ENCODE data around the gene ADGB.

The ADGB gene

DNA sequence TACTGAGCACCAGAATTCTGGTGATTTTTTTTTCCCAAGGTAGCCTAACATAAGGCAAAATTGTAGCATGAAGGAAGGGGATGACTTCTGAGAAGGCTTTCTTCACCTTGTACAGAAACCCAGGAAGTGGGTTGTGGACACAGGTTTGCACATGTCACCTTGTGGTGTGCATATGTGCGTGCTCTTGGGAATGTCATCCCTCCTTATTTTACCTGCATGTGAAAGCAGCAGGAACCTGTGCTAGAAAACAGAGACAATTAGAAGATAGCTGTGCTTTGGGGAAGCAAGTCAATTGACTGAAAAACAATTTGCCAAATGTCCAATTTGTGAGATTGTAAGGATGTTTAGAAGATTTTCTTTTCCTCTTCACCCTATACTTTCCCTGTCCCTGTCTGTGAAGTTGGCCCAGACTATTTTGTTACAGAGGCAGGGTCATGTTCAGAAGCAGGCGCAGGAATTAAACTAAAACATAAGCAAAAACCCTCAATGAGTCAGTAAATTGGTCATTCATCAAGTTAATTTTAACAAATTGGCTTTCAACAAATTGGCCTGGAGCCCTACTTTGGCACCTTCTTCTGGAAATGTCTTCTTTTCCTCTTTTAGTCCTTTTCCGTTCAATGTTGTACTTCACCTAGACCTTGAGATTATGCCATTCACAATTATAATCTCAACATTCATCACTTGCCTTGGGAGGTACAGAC, 261.2 kb downstream of the ADGB start:
- H3K9me3 Mint-ChIP-seq = peaks cover 3% of the 10 kb centered on the region
- peaks cover 5% of the 10 kb centered on the region for H3K27me3 Mint-ChIP-seq (ENCODE audit: low read depth, poor library complexity)
- peaks cover 45% of the 10 kb centered on the region for H3K4me1 Mint-ChIP-seq
- no peak overlapping the region for H3K4me3 Mint-ChIP-seq
- no peak for DNase-seq
- H3K36me3 Mint-ChIP-seq (ENCODE audit: low read depth) = no peaks in the 10 kb centered on the region
- TF ChIP-seq, protein P1, sequence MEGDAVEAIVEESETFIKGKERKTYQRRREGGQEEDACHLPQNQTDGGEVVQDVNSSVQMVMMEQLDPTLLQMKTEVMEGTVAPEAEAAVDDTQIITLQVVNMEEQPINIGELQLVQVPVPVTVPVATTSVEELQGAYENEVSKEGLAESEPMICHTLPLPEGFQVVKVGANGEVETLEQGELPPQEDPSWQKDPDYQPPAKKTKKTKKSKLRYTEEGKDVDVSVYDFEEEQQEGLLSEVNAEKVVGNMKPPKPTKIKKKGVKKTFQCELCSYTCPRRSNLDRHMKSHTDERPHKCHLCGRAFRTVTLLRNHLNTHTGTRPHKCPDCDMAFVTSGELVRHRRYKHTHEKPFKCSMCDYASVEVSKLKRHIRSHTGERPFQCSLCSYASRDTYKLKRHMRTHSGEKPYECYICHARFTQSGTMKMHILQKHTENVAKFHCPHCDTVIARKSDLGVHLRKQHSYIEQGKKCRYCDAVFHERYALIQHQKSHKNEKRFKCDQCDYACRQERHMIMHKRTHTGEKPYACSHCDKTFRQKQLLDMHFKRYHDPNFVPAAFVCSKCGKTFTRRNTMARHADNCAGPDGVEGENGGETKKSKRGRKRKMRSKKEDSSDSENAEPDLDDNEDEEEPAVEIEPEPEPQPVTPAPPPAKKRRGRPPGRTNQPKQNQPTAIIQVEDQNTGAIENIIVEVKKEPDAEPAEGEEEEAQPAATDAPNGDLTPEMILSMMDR (IDR thresholded peaks at IDR 0.05) = no peak
- H3K27ac Mint-ChIP-seq = no peak overlapping the region

DNA sequence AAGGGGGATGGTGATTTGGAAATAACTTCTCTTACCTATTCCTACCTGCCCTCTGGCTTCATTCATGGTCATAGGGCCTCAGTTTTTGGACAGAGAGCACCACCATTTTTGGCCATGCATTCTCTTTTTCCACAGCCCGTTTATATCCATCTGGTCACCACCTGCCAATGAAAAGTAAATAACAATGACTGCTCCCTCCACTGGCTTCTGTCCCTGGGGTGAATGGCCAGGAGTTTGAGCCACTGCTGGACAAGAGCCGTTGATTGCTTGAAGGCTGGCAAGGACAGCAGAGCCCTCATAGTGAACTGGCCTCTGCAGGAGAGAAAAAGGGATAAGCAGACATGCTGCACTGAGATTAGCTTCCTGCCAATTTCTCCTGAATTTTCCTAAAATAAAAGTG, 261.8 kb downstream of the ADGB start:
- H3K36me3 Mint-ChIP-seq (ENCODE audit: low read depth) = no peaks in the 10 kb centered on the region
- no peak overlapping the region for H3K4me3 Mint-ChIP-seq
- DNase-seq = no peak
- H3K27ac Mint-ChIP-seq = no peak overlapping the region
- TF ChIP-seq, protein P1 (IDR thresholded peaks at IDR 0.05) = no peak
- H3K9me3 Mint-ChIP-seq = peaks cover 3% of the 10 kb centered on the region
- peaks cover 5% of the 10 kb centered on the region for H3K27me3 Mint-ChIP-seq (ENCODE audit: low read depth, poor library complexity)
- peaks cover 51% of the 10 kb centered on the region for H3K4me1 Mint-ChIP-seq

DNA sequence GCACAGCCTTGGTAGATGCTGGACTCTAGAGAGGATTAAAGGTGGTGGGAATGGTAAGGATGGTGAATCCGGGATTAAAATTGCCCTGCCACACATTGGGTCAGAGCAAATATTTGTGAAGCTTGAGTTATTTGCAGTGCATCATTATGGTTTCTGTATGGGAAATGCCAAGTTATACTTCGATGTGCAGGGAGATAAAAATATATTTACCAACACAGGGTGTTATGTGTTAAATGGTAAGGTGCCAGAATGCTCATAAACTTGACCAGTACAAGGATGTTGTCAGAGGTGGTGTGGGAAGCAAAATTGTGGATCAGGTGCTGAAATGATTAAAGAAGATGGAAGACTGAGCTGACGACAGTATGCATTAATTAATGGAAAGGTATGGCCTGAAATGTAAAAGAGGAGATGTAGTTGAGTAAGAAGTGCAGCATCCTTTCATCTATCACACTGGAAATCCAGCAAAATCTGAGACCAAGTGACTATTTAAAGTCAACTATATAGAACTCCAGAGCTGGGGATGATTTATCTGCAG, 262.3 kb downstream of the ADGB start:
- Mint-ChIP-seq H3K9me3 (peaks cover 3% of the 10 kb centered on the region), H3K4me3 (no peak overlapping the region), H3K27ac (no peak overlapping the region), H3K36me3 (ENCODE audit: low read depth) (no peaks in the 10 kb centered on the region), H3K27me3 (ENCODE audit: low read depth, poor library complexity) (peaks cover 5% of the 10 kb centered on the region), H3K4me1 (peaks cover 56% of the 10 kb centered on the region)
- DNase-seq = no peak
- TF ChIP-seq, protein P1 (IDR thresholded peaks at IDR 0.05) = no peak

DNA sequence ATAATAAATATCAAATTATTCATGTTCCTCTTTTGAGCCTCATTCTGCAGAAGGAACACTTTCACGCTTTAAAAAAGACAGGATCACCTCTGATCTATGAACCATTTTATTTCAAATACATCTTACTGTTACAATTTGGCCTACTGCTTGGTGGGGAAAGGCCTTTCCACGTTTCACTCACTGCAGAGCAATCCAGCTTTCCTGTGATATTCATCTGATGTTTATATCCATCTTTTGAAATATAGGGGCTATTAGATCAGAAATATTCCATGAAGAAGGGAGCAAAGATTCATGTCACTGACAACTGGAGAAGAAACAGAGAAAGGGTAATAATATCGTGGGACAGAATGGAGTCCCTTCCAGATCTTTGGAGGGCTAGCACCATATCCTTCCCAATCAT, 262.9 kb downstream of the ADGB start:
- no peak overlapping the region for H3K27ac Mint-ChIP-seq
- TF ChIP-seq, protein P1 (IDR thresholded peaks at IDR 0.05) = no peak

DNA sequence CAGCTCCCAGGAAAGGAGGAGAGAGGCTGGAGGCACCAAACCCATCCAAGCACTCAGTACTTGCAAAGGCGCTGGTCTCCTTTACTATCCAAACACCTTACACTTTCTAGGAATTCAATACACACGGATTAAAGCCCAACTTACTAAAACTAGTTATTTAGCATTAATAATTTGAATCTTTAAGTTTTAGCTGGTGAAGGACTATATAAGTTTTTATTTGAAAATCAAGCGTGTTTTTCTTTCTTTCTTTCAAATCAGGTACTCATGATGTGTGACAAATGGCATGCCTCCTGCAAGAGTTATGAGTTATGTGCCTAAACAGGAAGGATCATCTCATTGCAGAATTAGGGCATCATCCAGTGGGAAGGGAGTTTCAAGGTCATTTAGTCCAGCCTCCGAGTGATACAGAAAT, 263.7 kb downstream of the ADGB start:
- peaks cover 59% of the 10 kb centered on the region for H3K4me1 Mint-ChIP-seq
- H3K27me3 Mint-ChIP-seq (ENCODE audit: low read depth, poor library complexity) = peaks cover 5% of the 10 kb centered on the region
- TF ChIP-seq, protein P1 (IDR thresholded peaks at IDR 0.05) = no peak
- H3K4me3 Mint-ChIP-seq = no peak overlapping the region
- H3K9me3 Mint-ChIP-seq = peaks cover 3% of the 10 kb centered on the region
- H3K27ac Mint-ChIP-seq = no peak overlapping the region
- no peak for DNase-seq
- H3K36me3 Mint-ChIP-seq (ENCODE audit: low read depth) = no peaks in the 10 kb centered on the region

More for the DNA sequence above, 262.9 kb downstream of the ADGB start:
- H3K9me3 Mint-ChIP-seq = peaks cover 3% of the 10 kb centered on the region
- no peaks in the 10 kb centered on the region for H3K36me3 Mint-ChIP-seq (ENCODE audit: low read depth)
- H3K27me3 Mint-ChIP-seq (ENCODE audit: low read depth, poor library complexity) = peaks cover 5% of the 10 kb centered on the region
- H3K4me1 Mint-ChIP-seq = peaks cover 62% of the 10 kb centered on the region
- H3K4me3 Mint-ChIP-seq = no peak overlapping the region
- no peak for DNase-seq

DNA sequence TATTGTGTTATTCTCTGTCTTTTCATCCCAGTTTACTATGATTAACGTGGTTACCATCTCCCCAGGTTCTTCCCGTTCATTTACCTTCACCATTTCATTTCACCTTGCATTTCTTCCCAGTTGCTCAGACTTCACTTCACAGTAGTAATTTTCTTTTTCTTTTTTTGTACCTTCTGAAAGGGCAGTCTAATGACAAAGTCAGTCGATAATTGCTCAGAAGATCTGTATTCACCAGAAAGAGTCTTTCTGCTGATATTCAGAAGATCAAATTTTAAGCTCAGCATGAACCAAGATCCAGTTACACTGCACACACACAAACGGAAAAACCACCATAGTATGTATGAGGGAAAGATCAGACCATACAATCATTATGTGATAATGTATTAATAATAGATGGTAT, 265.5 kb downstream of the ADGB start:
- Mint-ChIP-seq H3K4me1 (peaks cover 50% of the 10 kb centered on the region), H3K9me3 (no peaks in the 10 kb centered on the region)
- TF ChIP-seq, protein P1 (IDR thresholded peaks at IDR 0.05) = no peak

More for the DNA sequence above, 265.5 kb downstream of the ADGB start:
- peaks cover 5% of the 10 kb centered on the region for H3K27me3 Mint-ChIP-seq (ENCODE audit: low read depth, poor library complexity)
- no peak overlapping the region for H3K27ac Mint-ChIP-seq
- H3K36me3 Mint-ChIP-seq (ENCODE audit: low read depth) = no peaks in the 10 kb centered on the region
- no peak for DNase-seq
- H3K4me3 Mint-ChIP-seq = no peak overlapping the region

All from nephron progenitor cell (in vitro differentiated cells).